ENCODE data around the gene ABAT.
"Not testable (repeated sequence)": the region's sequence is repeated elsewhere in the genome, so short reads cannot be mapped to it uniquely, and the experiment has no call there.

ABAT gene

GRCh38 chr16:8682551-8683259, 8.3 kb downstream of the ABAT start:
- no peak for DNase-seq (ENCODE audit: low read depth, low spot score)

- no peak for DNase-seq (ENCODE audit: low read depth, low spot score)
These were observed 9.2 kb downstream of the ABAT start for GRCh38 chr16:8683640-8684039.

- DNase-seq (ENCODE audit: low read depth, low spot score), result no peak
These were observed 11.2 kb downstream of the ABAT start for GRCh38 chr16:8685617-8686016.

- DNase-seq (ENCODE audit: low read depth, low spot score), result no peak
These were observed 11.7 kb downstream of the ABAT start for GRCh38 chr16:8686031-8686621.

- DNase-seq (ENCODE audit: low read depth, low spot score), result no peak
These were observed 12.5 kb downstream of the ABAT start for GRCh38 chr16:8686879-8687278.

- DNase-seq (ENCODE audit: low read depth, low spot score), result no peak
These were observed 15.3 kb downstream of the ABAT start for GRCh38 chr16:8689686-8690085.

DNA sequence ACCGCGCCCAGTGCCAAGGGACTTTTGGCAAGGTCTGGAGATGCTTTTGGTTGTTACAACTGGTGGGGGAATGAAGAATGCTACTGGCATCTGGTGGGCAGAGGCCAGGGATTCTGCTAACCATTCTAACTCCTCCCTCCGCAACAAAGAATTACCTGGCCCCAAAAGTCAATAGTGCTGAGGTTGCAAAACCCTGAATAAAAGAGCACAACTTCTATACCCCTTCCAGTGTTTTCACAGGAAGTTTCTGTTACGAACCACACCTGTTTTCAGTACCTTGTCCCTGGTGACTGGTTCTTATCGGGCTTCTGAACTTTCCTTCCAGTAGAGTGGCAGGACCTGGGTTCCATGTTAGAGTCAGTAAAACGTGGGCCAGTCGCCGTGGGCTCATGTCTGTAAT, 17.3 kb downstream of the ABAT start:
- DNase-seq (ENCODE audit: low read depth, low spot score), result no peak

- DNase-seq (ENCODE audit: low read depth, low spot score), result no peak
These were observed 20.6 kb downstream of the ABAT start for GRCh38 chr16:8694795-8695728.

GRCh38 chr16:8696880-8697279, 22.5 kb downstream of the ABAT start:
- DNase-seq (ENCODE audit: low read depth, low spot score), result no peak

DNA sequence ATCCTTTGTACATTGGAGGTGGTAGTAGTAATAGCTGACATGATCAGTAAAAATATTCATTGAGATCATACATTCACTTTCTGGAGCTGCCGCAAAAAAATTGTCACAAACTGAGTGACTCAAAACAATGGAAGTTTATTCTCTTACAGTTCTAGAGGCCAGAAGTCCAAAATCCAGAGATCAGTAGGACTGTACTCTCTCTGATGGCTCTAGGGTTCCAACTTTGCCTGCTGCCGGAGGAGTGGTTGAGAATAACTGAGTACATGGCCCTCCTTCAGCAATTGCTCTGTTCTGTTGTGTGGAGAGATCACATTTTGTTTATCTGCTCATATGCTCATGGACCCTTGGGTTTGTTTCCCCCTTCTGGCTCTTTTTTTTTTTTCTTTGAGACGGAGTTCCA, 23.5 kb downstream of the ABAT start:
- DNase-seq (ENCODE audit: low read depth, low spot score), result no peak

DNA sequence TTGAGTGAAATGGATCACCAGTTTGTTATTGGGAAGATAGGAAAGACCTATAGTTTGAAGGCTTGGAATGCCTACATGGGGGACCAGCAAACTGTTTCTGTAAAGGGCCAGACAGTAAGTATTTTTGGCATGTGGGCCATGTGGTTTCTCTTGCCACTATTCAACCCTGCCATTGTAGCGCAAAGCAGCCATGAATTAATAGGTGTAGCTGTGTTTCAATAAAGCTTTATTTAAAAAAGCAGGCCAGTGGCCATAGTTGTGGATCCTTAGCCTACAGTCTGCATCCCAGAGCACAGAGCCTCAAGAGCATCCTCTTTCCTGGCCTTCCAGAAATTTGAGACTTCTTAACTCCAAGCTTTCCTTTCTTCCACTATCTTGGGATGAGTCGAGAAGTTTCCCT, 29.3 kb downstream of the ABAT start:
- DNase-seq (ENCODE audit: low read depth, low spot score), result no peak

GRCh38 chr16:8704098-8704497, 29.7 kb downstream of the ABAT start:
- DNase-seq (ENCODE audit: low read depth, low spot score), result no peak

- not testable (repeated sequence) for DNase-seq (ENCODE audit: low read depth, low spot score)
These were observed 30.8 kb downstream of the ABAT start for GRCh38 chr16:8705100-8705822.

GRCh38 chr16:8708536-8708935, 34.1 kb downstream of the ABAT start:
- DNase-seq (ENCODE audit: low read depth, low spot score), result no peak

GRCh38 chr16:8712589-8713361, 38.4 kb downstream of the ABAT start:
- no peak for DNase-seq (ENCODE audit: low read depth, low spot score)

- no peak for DNase-seq (ENCODE audit: low read depth, low spot score)
These were observed 39.3 kb downstream of the ABAT start for GRCh38 chr16:8713635-8714172.

- no peak for DNase-seq (ENCODE audit: low read depth, low spot score)
These were observed 39.8 kb downstream of the ABAT start for GRCh38 chr16:8714174-8714573.

- no peak for DNase-seq (ENCODE audit: low read depth, low spot score)
These were observed 40.4 kb downstream of the ABAT start for GRCh38 chr16:8714807-8715206.

GRCh38 chr16:8716052-8716451, 41.6 kb downstream of the ABAT start:
- no peak for DNase-seq (ENCODE audit: low read depth, low spot score)

DNA sequence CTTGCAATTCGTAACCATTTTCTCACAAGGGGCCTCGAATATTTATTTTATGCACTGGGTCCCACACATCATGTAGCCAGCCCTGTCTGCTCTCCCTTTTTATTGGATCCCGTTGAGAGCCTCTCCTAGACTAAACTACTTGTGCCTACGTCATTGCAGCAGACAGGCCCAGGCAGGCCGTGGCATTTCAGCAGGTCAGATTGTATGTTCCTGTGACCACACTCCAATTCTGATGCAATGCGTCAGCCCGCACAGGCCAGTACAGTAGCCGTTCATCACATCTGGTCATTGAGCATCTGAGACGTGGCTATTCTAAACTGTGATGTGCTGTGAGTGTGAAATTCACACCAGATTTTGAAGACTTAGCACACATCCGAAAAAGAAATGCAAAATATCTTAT, 42.2 kb downstream of the ABAT start:
- DNase-seq (ENCODE audit: low read depth, low spot score), result no peak

DNA sequence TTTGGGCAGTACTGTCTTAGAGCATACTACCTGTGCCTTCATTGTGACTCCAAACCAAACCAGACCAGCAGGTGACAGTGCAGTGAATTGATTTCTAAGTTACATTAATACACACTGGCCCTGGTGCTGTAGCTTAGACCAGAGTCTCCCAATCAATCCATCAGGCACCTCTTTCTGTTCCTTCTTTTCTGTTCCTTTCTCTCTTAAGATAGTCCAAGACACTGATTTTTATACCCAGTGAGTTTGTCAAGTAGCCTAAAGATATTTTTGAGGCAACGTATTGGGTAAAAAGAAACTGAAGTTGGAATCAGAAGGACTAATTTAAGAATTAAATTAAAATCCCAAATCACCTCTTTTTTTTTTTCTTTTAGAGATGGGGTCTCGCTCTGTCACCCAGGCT, 43.1 kb downstream of the ABAT start:
- DNase-seq (ENCODE audit: low read depth, low spot score), result no peak

Measured in brain pericyte (primary cell).